Endothelial cell of umbilical vein (primary cell): Measurements from ENCODE around the gene KISS1R. TPM values are rescaled to one million over a fixed set of nuclear protein-coding genes. Genes with fewer than 3 reads are reported as not detected.

Experiments used
- BruUV-seq: library from RNA; stranded (reverse); fragments of 400-500 nt; replicated peaks from 2 replicates; lab custom pipeline; 2021; lab: Mats Ljungman, UMichigan
- CTCF ChIA-PET: fragments of 300-600, 350-600 bp; sonication (Branson Sonifier 250); formaldehyde crosslinking; loops from one replicate; lab custom pipeline; 2021; ENCODE audit warnings: antibody characterized with exemption, inconsistent platforms; lab: Charles Lee
- POLR2A ChIA-PET: fragments of 300-600, 350-600 bp; sonication (Branson Sonifier 250); formaldehyde crosslinking; loops from one replicate; lab custom pipeline; 2021; ENCODE audit warnings: antibody characterized with exemption, inconsistent platforms; lab: Charles Lee
- DNase-seq: peaks from one replicate; pipeline ENCODE4 v3.0.0-alpha.2; 2011; ENCODE audit warnings: low read depth, low spot score
- FAIRE-seq: peaks from 2 replicates; lab custom pipeline; 2011; peaks lifted over from hg19 to GRCh38; lab: Jason Lieb, UNC
- H2AFZ ChIP-seq: 2 replicates; pipeline ENCODE4 v1.6.0; 2012; ENCODE audit warnings: low read depth, low read length, control low read depth, inconsistent platforms
- H3K27ac ChIP-seq: 2 replicates; pipeline ENCODE4 v1.5.1; 2011; ENCODE audit warnings: low read depth, mild to moderate bottlenecking, control low read depth, low read length, moderate library complexity; ENCODE audit not compliant: insufficient read depth
- H3K27me3 ChIP-seq, 2 experiments: 2 replicates each; pipeline versions ENCODE4 v1.6.0 to v1.6.1; 2011; ENCODE audit warnings: low read length in 2 of 2, mixed read lengths in 1 of 2; ENCODE audit not compliant: control insufficient read depth in 2 of 2, insufficient read depth in 2 of 2
- H3K36me3 ChIP-seq, 2 experiments: 2 replicates in 1 of 2; 3 replicates in 1 of 2; pipeline ENCODE4 v1.5.1; 2011; ENCODE audit warnings: low read length in 2 of 2, mild to moderate bottlenecking in 1 of 2, moderate library complexity in 1 of 2; ENCODE audit not compliant: control insufficient read depth in 2 of 2, insufficient read depth in 2 of 2; ENCODE audit errors: extremely low read depth in 1 of 2
- H3K4me1 ChIP-seq: 3 replicates; pipeline ENCODE4 v1.5.1; 2011; ENCODE audit warnings: mild to moderate bottlenecking, low read length; ENCODE audit not compliant: control insufficient read depth, insufficient read depth; ENCODE audit errors: extremely low read depth
- H3K4me2 ChIP-seq: 2 replicates; pipeline ENCODE4 v1.6.1; 2011; ENCODE audit warnings: low read length, control low read depth, mixed read lengths; ENCODE audit not compliant: insufficient read depth
- H3K4me3 ChIP-seq, 3 experiments: fragments of 200-600 bp in 1 of 3; sonication (generic), shearing (Covaris generic) in 1 of 3; replicated peaks in 1 of 3; 2 replicates each; pipeline ENCODE4 v1.5.1; 2011 to 2016; ENCODE audit warnings: control low read depth in 3 of 3, low read length in 3 of 3, mild to moderate bottlenecking in 2 of 3, inconsistent platforms in 1 of 3, low read depth in 1 of 3, moderate library complexity in 1 of 3; ENCODE audit not compliant: insufficient read depth in 1 of 3
- H3K79me2 ChIP-seq: 2 replicates; pipeline ENCODE4 v1.6.0; 2012; ENCODE audit warnings: low read length, inconsistent platforms; ENCODE audit not compliant: control insufficient read depth, insufficient read depth
- H3K9ac ChIP-seq: replicated peaks from 2 replicates; pipeline ENCODE3; 2011; ENCODE audit warnings: low read length, control low read depth; ENCODE audit not compliant: insufficient read depth; ENCODE audit errors: extremely low read depth
- H3K9me1 ChIP-seq: replicated peaks from 3 replicates; pipeline ENCODE4 v1.6.0; 2011; ENCODE audit warnings: mild to moderate bottlenecking, low read length; ENCODE audit not compliant: control insufficient read depth, insufficient read depth; ENCODE audit errors: extremely low read depth
- H3K9me3 ChIP-seq: replicated peaks from 2 replicates; pipeline ENCODE4 v1.5.1; 2012; ENCODE audit warnings: low read length, inconsistent platforms; ENCODE audit not compliant: control insufficient read depth, insufficient read depth
- H4K20me1 ChIP-seq: replicated peaks from 2 replicates; pipeline ENCODE3; 2011; ENCODE audit warnings: mild to moderate bottlenecking, low read length; ENCODE audit not compliant: control insufficient read depth, insufficient read depth; ENCODE audit errors: extremely low read depth
- CTCF ChIP-seq, 2 donors: IDR thresholded peaks; 1 replicate in 1 of 2; 2 replicates in 1 of 2; pipeline ENCODE4 v1.5.1; 2011; ENCODE audit warnings: low read length in 2 of 2, mild to moderate bottlenecking in 2 of 2, moderate library complexity in 2 of 2, control low read depth in 1 of 2, inconsistent platforms in 1 of 2, low read depth in 1 of 2; ENCODE audit not compliant: insufficient read depth in 1 of 2; ENCODE audit errors: extremely low read depth in 1 of 2
- EZH2 ChIP-seq: IDR thresholded peaks from 2 replicates; pipeline ENCODE4 v1.6.1; 2012; ENCODE audit warnings: borderline replicate concordance, low read depth, mild to moderate bottlenecking, moderate library complexity, low read length, inconsistent platforms; ENCODE audit not compliant: severe bottlenecking
- FOS ChIP-seq: IDR thresholded peaks from 2 replicates; pipeline ENCODE4 v1.6.1; 2011; ENCODE audit warnings: mild to moderate bottlenecking, low read length, moderate library complexity, borderline replicate concordance; ENCODE audit not compliant: insufficient read depth
- GATA2 ChIP-seq: IDR thresholded peaks from 2 replicates; pipeline ENCODE4 v1.7.0; 2011; ENCODE audit warnings: low read depth, mild to moderate bottlenecking, moderate library complexity, mixed read lengths, low read length; ENCODE audit not compliant: insufficient read length, insufficient read depth
- JUN ChIP-seq: IDR thresholded peaks from 2 replicates; pipeline ENCODE4 v1.6.1; 2011; ENCODE audit warnings: borderline replicate concordance, low read depth; ENCODE audit not compliant: insufficient read length, insufficient read depth
- MAX ChIP-seq: IDR thresholded peaks from 2 replicates; pipeline ENCODE4 v1.6.1; 2011; ENCODE audit not compliant: insufficient read depth, insufficient read length
- MYC ChIP-seq: IDR thresholded peaks from one replicate; pipeline ENCODE4 v1.6.1; 2011; ENCODE audit warnings: mild to moderate bottlenecking, low read depth, low read length
- POLR2A ChIP-seq: IDR thresholded peaks from 2 replicates; pipeline ENCODE4 v1.6.1; 2012; ENCODE audit warnings: low read depth, mild to moderate bottlenecking, control low read depth, low read length
- POLR2AphosphoS5 ChIP-seq: IDR thresholded peaks from 2 replicates; pipeline ENCODE4 v1.6.1; 2012; ENCODE audit warnings: low read depth, mild to moderate bottlenecking, control low read depth, low read length, moderate library complexity; ENCODE audit not compliant: insufficient read depth
- dilution Hi-C: fragments of 300-500 bp; cut with MboI; formaldehyde crosslinking; loops from one replicate; pipeline ENCODE4 v1.15.0; 2019; ENCODE audit warnings: low sequenced_read_pairs; ENCODE audit not compliant: extremely low pct_ligation_motif_present
- intact Hi-C: fragments of 100-400 bp; cut with micrococcal nuclease; formaldehyde crosslinking; loops from one replicate; pipeline ENCODE4 v1.10.0; 2022
- polyA plus RNA-seq, 4 experiments: library from polyadenylated mRNA; depleted of rRNA in 3 of 4; stranded (reverse) in 3 of 4; unstranded in 1 of 4; fragments of >200 nt; gene quantifications; 2 replicates each; pipeline versions ENCODE4 v1.2.1 to v1.2.3, GENCODE V29; 2011 to 2012; ENCODE audit warnings: missing spikeins in 1 of 4
- total RNA-seq: library from RNA; stranded (reverse); gene quantifications from 2 replicates; pipeline ENCODE4 v1.2.3, GENCODE V29; 2021

KISS1R gene
- total and polyA plus RNA-seq, 2 donors (not counting 3 experiments of a cell fraction or from before 2014, with no cell fraction given): not detected

GRCh38 chr19:875265-875879, 41.8 kb upstream of the KISS1R start:
- H4K20me1 ChIP-seq: no peaks in the 10 kb centered on the region
- BruUV-seq: no TSS peak
- no peaks in the 10 kb centered on the region for H3K4me1 ChIP-seq
- TF ChIP-seq POLR2AphosphoS5 (no peak), MYC (no peak), JUN (no peak), FOS (no peak), POLR2A (no peak), GATA2 (no peak), EZH2 (no peak), MAX (no peak), CTCF (IDR thresholded peaks at IDR 0.05; ENCODE audit: extremely low read depth in 1 of 2, insufficient read depth in 1 of 2, low read depth in 1 of 2, low read length in 2 of 2) (no peak)
- POLR2A ChIA-PET: no interaction called here
- no peak overlapping the region for H3K27ac ChIP-seq
- H2AFZ ChIP-seq: no peak overlapping the region
- H3K4me3 ChIP-seq: no peak overlapping the region
- no peaks in the 10 kb centered on the region for H3K27me3 ChIP-seq
- H3K79me2 ChIP-seq: no peaks in the 10 kb centered on the region
- CTCF ChIA-PET: no interaction called here
- H3K9me1 ChIP-seq: no peaks in the 10 kb centered on the region
- H3K36me3 ChIP-seq: peaks cover 0 to 22% of the 10 kb centered on the region in 2 experiments
- H3K4me2 ChIP-seq: no peak overlapping the region
- no peak overlapping the region for H3K9ac ChIP-seq
- dilution Hi-C loops: no loop called here
- FAIRE-seq (no peak), DNase-seq (no peak)
- intact Hi-C loops: no loop called here
- H3K9me3 ChIP-seq: no peaks in the 10 kb centered on the region
